Ishikawa (cell line): ENCODE measurements around the gene NHSL1.

Experiments used
- CEBPB ChIP-seq: IDR thresholded peaks from 2 replicates; pipeline ENCODE4 v1.6.1; 2012
- EGR1 ChIP-seq: IDR thresholded peaks from 2 replicates; pipeline ENCODE4 v1.6.1; 2012
- EP300 ChIP-seq: IDR thresholded peaks from 2 replicates; pipeline ENCODE4 v1.6.1; 2012; ENCODE audit warnings: borderline replicate concordance
- MAX ChIP-seq: IDR thresholded peaks from 2 replicates; pipeline ENCODE4 v1.6.1; 2012
- RAD21 ChIP-seq: IDR thresholded peaks from 2 replicates; pipeline ENCODE4 v1.6.1; 2012; ENCODE audit warnings: low read depth
- REST ChIP-seq: IDR thresholded peaks from 2 replicates; pipeline ENCODE4 v1.6.1; 2012; ENCODE audit warnings: low read depth, mild to moderate bottlenecking
- TAF1 ChIP-seq: IDR thresholded peaks from 2 replicates; pipeline ENCODE4 v1.6.1; 2012; ENCODE audit warnings: low read depth, mild to moderate bottlenecking
- TCF12 ChIP-seq: IDR thresholded peaks from 2 replicates; pipeline ENCODE4 v1.6.1; 2012; ENCODE audit warnings: low read depth
- YY1 ChIP-seq: IDR thresholded peaks from 2 replicates; pipeline ENCODE4 v1.6.1; 2012; ENCODE audit warnings: low read depth
- ZBTB7A ChIP-seq: IDR thresholded peaks from 2 replicates; pipeline ENCODE4 v1.6.1; 2012; ENCODE audit warnings: low read depth

DNA sequence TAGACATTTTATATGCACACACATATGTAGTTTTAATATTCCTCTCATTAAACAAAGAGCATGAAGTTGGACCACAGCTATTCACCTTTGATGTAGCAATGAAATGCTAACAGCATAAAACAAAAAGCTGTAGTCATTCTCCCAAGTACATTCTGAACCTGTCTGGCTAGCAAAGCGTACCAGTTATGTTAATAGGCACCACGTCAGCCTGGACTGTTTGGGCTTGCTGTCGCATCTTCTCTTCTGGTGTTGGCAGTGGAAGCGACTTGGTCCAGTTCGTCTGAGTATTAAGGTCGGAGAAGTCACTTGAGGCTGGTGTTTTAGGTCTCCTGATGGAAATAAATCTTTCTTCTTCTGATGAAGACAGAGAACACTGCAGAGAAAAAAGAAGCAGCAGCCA lies 52.5 kb downstream of the NHSL1 start:
- TF ChIP-seq CEBPB (no peak), REST (no peak), MAX (no peak), EP300 (no peak), YY1 (no peak), RAD21 (no peak), TAF1 (no peak), ZBTB7A (no peak), EGR1 (no peak), TCF12 (no peak)
